ENCODE data around the gene SMAP1. TPM values are rescaled to one million over a fixed set of nuclear protein-coding genes. Genes with fewer than 3 reads are reported as not detected.
A peak's percentile ranks its signal among the peaks of the same experiment; 100 is the strongest.

Gene SMAP1
- total and polyA plus RNA-seq, 9 of the 15 experiments (the other 6 are each of a cell fraction or from before 2014, with no cell fraction given): 11.4 to 26.4 (median 15.5) TPM

- TF ChIP-seq TCFL5 (CRISPR knock-in tag; conservative IDR thresholded peaks at IDR 0.05): no peak
- TF ChIP-seq TGIF2 (CRISPR knock-in tag; IDR thresholded peaks at IDR 0.05): peak; percentile 70; the same call in 1 of the 2 replicates
- peak; percentile 96 for TF ChIP-seq ZNF444 (CRISPR knock-in tag; IDR thresholded peaks at IDR 0.05)
- TF ChIP-seq ATF3 (IDR thresholded peaks at IDR 0.05): no peak
- no peak for TF ChIP-seq ATF3 (CRISPR knock-in tag; conservative IDR thresholded peaks at IDR 0.05)
- TF ChIP-seq KDM5B (IDR thresholded peaks at IDR 0.05; ENCODE audit: insufficient replicate concordance, low read depth, low read length): peak; percentile 79
- TF ChIP-seq CREB1 (IDR thresholded peaks at IDR 0.05): peak; percentile 65
- TF ChIP-seq CREB1 (CRISPR knock-in tag; IDR thresholded peaks at IDR 0.05): peak; percentile 54; the same call in 1 of the 2 replicates
- no peak for TF ChIP-seq RREB1 (CRISPR knock-in tag; IDR thresholded peaks at IDR 0.05)
- TF ChIP-seq HNRNPH1 (optimal IDR thresholded peaks at IDR 0.05; ENCODE audit: low read depth, low read length): no peak
- TF ChIP-seq FIP1L1 (IDR thresholded peaks at IDR 0.05; ENCODE audit: low read depth, low read length, poor library complexity, severe bottlenecking): peak; percentile 84
- peak; percentile 90 for TF ChIP-seq ZFX (CRISPR knock-in tag; IDR thresholded peaks at IDR 0.05)
- no peak for TF ChIP-seq CBX5 (IDR thresholded peaks at IDR 0.05; ENCODE audit: borderline replicate concordance, low read depth)
- TF ChIP-seq CTCF (IDR thresholded peaks at IDR 0.05 in 2 of 3, conservative IDR thresholded peaks at IDR 0.05 in 1 of 3; ENCODE audit: insufficient read depth in 2 of 3, low read depth in 1 of 3, low read length in 3 of 3): 0 out of 6 replicates have a peak, but pooled peaks of 1 of the 3 experiments have one; percentile 4
- peak; percentile 76; the same call in 1 of the 2 replicates for TF ChIP-seq NR2C2 (CRISPR knock-in tag; IDR thresholded peaks at IDR 0.05)
- peak; percentile 73 for TF ChIP-seq NR2C2 (tag; IDR thresholded peaks at IDR 0.05)
- no peak for TF ChIP-seq ZBTB43 (CRISPR knock-in tag; IDR thresholded peaks at IDR 0.05)
- no peak for TF ChIP-seq NFRKB (IDR thresholded peaks at IDR 0.05; ENCODE audit: low read depth)
These were observed at the start of gene SMAP1 (continued) for GRCh38 chr6:70667711-70668498.

Measured in K562 (cell line).